ENCODE measurements around the gene WDPCP.

GRCh38 chr2:63596401-63596883 lies 8.2 kb upstream of the WDPCP start:
- no peak for TF ChIP-seq CTCF (conservative IDR thresholded peaks at IDR 0.05; ENCODE audit: low read depth in 2 of 2)
- no peak for TF ChIP-seq EZH2 (IDR thresholded peaks at IDR 0.05; ENCODE audit: low read depth, unreplicated experiment)
- no peak for TF ChIP-seq EZH2phosphoT487 (IDR thresholded peaks at IDR 0.05; ENCODE audit: unreplicated experiment)
- no peak for TF ChIP-seq POLR2AphosphoS5 (IDR thresholded peaks at IDR 0.05; ENCODE audit: low read depth)
- TF ChIP-seq, protein P1, sequence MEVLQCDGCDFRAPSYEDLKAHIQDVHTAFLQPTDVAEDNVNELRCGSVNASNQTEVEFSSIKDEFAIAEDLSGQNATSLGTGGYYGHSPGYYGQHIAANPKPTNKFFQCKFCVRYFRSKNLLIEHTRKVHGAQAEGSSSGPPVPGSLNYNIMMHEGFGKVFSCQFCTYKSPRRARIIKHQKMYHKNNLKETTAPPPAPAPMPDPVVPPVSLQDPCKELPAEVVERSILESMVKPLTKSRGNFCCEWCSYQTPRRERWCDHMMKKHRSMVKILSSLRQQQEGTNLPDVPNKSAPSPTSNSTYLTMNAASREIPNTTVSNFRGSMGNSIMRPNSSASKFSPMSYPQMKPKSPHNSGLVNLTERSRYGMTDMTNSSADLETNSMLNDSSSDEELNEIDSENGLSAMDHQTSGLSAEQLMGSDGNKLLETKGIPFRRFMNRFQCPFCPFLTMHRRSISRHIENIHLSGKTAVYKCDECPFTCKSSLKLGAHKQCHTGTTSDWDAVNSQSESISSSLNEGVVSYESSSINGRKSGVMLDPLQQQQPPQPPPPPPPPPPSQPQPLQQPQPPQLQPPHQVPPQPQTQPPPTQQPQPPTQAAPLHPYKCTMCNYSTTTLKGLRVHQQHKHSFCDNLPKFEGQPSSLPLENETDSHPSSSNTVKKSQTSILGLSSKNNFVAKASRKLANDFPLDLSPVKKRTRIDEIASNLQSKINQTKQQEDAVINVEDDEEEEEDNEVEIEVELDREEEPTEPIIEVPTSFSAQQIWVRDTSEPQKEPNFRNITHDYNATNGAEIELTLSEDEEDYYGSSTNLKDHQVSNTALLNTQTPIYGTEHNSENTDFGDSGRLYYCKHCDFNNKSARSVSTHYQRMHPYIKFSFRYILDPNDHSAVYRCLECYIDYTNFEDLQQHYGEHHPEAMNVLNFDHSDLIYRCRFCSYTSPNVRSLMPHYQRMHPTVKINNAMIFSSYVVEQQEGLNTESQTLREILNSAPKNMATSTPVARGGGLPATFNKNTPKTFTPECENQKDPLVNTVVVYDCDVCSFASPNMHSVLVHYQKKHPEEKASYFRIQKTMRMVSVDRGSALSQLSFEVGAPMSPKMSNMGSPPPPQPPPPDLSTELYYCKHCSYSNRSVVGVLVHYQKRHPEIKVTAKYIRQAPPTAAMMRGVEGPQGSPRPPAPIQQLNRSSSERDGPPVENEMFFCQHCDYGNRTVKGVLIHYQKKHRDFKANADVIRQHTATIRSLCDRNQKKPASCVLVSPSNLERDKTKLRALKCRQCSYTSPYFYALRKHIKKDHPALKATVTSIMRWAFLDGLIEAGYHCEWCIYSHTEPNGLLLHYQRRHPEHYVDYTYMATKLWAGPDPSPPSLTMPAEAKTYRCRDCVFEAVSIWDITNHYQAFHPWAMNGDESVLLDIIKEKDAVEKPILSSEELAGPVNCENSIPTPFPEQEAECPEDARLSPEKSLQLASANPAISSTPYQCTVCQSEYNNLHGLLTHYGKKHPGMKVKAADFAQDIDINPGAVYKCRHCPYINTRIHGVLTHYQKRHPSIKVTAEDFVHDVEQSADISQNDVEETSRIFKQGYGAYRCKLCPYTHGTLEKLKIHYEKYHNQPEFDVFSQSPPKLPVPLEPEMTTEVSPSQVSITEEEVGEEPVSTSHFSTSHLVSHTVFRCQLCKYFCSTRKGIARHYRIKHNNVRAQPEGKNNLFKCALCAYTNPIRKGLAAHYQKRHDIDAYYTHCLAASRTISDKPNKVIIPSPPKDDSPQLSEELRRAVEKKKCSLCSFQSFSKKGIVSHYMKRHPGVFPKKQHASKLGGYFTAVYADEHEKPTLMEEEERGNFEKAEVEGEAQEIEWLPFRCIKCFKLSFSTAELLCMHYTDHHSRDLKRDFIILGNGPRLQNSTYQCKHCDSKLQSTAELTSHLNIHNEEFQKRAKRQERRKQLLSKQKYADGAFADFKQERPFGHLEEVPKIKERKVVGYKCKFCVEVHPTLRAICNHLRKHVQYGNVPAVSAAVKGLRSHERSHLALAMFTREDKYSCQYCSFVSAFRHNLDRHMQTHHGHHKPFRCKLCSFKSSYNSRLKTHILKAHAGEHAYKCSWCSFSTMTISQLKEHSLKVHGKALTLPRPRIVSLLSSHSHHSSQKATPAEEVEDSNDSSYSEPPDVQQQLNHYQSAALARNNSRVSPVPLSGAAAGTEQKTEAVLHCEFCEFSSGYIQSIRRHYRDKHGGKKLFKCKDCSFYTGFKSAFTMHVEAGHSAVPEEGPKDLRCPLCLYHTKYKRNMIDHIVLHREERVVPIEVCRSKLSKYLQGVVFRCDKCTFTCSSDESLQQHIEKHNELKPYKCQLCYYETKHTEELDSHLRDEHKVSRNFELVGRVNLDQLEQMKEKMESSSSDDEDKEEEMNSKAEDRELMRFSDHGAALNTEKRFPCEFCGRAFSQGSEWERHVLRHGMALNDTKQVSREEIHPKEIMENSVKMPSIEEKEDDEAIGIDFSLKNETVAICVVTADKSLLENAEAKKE (CRISPR knock-in tag; IDR thresholded peaks at IDR 0.05), result no peak
- no peak for TF ChIP-seq CREB1 (CRISPR knock-in tag; IDR thresholded peaks at IDR 0.05; ENCODE audit: low read depth)
- no peak for TF ChIP-seq REST (IDR thresholded peaks at IDR 0.05; ENCODE audit: unreplicated experiment)
- TF ChIP-seq JUNB (IDR thresholded peaks at IDR 0.05; ENCODE audit: unreplicated experiment), result no peak
